Cardiac fibroblast (primary cell): ENCODE data around the gene MLF1.

Experiments
- DNase-seq, 2 donors: peaks; one replicate each; pipeline versions ENCODE4 v3.0.0 to v3.0.0-alpha.2; 2010; ENCODE audit warnings: low read depth in 2 of 2
- H3K4me3 ChIP-seq, 2 donors: replicated peaks in 1 of 2; 1 replicate in 1 of 2; 2 replicates in 1 of 2; pipeline ENCODE4 v1.5.1; 2011; ENCODE audit warnings: low read depth in 2 of 2, low read length in 2 of 2, mild to moderate bottlenecking in 2 of 2, moderate library complexity in 1 of 2
- TF ChIP-seq, protein P1 (sequence below): IDR thresholded peaks from one replicate; pipeline ENCODE4 v1.5.1; 2011; ENCODE audit warnings: low read depth, mild to moderate bottlenecking, low read length, inconsistent platforms

Gene MLF1

DNA sequence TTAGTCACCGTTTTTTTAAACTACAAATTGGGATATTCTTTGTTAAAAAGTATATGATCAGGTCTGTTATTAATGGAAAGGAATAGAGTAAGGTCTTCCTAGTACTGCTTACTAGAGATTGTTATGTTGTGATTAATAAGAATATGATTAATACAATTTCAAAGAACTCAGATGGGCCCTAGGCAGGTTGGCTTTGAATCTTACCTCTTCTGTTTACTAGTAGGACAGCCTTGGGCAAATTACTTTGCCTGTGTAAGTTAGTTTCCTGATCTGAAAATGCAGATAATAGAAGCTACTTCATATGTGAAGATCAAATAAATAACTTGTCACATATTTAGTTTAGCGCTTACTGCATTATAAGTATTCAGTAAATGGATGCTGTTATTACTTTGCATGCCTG, 80.2 kb downstream of the MLF1 start:
- TF ChIP-seq, protein P1, sequence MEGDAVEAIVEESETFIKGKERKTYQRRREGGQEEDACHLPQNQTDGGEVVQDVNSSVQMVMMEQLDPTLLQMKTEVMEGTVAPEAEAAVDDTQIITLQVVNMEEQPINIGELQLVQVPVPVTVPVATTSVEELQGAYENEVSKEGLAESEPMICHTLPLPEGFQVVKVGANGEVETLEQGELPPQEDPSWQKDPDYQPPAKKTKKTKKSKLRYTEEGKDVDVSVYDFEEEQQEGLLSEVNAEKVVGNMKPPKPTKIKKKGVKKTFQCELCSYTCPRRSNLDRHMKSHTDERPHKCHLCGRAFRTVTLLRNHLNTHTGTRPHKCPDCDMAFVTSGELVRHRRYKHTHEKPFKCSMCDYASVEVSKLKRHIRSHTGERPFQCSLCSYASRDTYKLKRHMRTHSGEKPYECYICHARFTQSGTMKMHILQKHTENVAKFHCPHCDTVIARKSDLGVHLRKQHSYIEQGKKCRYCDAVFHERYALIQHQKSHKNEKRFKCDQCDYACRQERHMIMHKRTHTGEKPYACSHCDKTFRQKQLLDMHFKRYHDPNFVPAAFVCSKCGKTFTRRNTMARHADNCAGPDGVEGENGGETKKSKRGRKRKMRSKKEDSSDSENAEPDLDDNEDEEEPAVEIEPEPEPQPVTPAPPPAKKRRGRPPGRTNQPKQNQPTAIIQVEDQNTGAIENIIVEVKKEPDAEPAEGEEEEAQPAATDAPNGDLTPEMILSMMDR, result no peak
- no peak overlapping the region for H3K4me3 ChIP-seq
- no peak for DNase-seq

DNA sequence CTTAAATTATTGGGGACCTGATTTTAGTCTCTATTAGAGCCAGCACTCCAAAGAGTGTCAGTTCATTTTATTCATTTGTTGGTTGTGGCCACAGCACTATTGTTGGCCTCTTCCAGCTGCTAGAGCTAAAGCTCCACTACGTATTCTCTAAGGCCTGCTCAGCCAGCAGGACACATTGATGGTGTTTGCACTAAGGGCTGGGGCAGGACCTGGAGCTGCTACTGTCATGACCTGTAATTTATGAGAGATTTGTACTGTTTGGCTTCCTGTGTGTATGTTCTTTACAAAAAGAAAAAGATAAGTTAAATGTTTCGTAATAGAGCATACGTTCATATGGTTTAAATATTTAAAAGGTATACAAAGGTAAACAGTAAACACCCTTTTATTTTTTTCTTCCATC, 81.5 kb downstream of the MLF1 start:
- DNase-seq, result no peak
- no peak overlapping the region for H3K4me3 ChIP-seq
- TF ChIP-seq, protein P1, result no peak
